GM19193 (cell line): Measurements from ENCODE around the gene BTBD9.

Experiments used
- POLR2A ChIP-seq: IDR thresholded peaks from 4 replicates; pipeline ENCODE4 v1.6.1; 2011; ENCODE audit not compliant: insufficient read depth, insufficient read length; ENCODE audit errors: extremely low read depth

BTBD9 gene

DNA sequence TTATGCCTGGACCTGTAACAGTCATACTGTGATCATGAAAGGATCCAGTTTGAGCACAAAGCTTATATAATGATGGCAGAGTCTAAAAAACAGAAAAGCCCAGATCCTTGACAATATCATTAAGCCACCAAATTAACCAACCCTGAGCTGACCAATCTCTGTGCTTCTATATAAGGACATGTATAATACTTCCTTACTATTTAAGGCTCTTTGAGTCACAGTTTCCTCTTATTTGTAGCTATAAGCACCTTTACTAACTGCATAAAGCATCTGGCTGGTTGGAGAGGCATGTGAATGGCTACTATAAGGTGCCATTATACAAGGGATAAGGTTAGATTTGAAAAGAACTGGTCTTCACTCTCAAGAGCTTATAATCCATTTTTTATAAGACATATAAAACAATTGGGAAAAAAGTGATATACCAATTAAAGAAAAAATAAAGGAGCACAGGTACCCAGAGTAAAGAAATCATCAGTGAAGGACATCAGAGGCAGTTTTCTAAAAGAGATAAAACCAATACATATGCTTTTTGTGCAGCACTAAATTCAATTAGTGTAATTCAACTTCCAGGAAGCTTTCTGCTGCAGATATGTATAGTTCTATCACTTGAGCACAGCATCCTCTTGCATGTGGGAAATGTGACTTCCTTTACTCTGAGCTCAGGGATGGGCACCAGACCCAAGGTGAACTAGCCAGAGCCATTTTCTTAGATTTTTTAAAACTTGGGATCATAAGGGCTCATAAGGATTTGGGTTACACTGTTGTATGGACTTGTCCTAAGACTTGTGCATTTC is 121.0 kb downstream of the BTBD9 start:
- no peak for TF ChIP-seq POLR2A

DNA sequence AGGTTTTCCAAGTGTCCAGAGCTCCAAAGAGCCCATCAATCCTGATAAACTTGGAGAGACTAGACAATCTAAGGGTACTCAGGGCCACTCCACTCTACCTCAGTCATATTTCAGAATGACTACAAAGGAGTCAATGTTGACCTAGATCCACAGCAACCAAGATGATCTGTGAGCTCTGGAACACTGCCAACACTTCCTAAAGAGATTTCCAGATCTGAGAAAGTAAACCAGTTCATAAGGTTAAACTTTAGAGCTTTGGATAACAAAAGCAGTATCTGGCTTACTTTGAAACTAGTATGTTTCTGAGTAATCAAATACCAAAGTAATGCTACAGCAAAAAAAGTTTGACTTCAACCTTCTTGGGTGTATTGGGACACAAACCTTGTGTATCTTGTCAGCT is 122.7 kb downstream of the BTBD9 start:
- TF ChIP-seq POLR2A: no peak

DNA sequence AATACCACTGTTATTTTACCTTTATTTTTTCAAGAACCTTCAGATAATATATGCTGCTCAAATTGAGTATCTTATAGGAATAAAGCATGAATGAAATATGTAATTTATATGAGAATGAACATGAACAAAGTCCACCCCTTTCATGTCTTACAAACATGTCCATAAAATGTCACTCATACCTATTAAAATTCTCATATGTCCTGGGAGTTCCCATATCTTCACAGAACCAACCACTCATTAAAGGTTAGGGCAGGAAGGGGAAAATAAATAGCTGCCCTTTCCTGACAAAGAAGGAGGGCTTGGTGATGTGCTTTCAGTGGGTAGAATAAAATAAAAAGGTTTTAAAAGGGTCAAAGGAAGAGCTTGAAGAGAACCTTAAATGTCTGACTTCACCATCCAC is 125.3 kb downstream of the BTBD9 start:
- TF ChIP-seq POLR2A: no peak

DNA sequence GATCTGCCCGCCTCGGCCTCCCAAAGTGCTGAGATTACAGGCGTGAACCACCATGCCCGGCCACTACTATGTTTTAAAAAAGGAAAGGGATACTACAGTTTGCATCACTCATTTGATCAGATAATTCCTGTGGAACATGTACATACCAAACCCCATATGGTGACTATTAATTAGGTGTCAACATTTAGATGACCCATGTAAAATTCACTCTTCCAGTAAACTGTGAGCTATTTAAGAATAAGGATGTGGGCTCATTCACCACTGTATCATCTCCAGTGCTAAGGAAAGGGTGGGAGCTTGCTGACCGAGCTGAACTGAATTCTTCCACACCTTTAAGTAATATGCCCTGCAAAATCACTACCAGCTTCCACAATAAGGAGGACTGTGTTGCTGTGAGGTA is 127.5 kb downstream of the BTBD9 start:
- TF ChIP-seq POLR2A: no peak

DNA sequence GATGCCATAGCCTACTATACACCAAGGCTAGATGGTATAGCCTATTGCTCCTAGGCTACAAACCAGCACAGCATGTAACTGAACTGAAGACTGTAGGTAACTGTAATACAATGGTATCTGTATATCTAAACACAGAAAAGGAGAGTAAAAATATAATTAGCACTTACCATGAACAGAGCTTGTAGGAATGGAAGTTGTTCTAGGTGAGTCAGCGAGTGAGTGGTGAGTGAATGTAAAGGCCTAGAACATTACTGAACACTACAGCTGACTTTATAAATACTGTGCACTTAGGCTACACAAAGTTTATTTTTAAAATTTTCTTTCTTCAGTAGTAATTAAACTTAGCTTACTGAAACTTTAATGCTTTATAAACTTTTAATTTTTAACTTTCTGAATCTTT is 129.5 kb downstream of the BTBD9 start:
- no peak for TF ChIP-seq POLR2A

DNA sequence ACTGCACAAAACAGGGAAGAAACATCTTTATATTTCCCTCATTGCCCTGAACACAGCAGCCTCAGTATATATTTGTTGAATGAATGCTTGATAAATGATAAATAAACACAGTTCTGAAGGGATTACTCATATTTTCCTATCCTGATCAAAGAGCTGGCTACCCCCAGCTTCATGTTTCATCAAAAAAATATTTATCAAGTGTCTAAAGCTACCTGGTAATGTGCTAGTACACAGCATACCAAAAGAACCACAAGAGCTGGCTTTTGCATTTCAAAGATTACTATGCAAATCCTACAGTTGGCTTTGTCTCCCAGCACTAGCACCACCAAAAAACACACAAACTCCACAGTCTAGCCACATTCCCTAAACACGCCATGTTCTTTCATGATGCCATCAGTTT is 130.0 kb downstream of the BTBD9 start:
- no peak for TF ChIP-seq POLR2A

DNA sequence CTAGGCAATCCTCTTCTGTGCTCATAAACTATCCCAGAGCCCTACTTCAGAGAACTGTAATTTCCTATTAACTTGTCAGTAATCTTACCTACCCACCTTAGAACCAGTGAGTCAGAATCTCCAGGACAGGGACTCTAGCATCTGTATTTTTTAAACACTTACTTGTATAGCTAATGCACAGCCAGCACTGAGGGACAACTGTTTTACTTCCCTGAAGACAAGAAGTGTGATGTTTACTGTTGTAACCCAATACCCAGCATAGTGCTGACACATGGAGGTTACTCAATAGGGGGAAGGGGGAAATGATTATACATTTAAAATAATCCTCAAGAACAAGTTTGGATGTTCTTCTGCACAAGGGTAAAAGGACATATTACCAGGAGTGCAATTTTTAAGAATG is 130.8 kb downstream of the BTBD9 start:
- no peak for TF ChIP-seq POLR2A

DNA sequence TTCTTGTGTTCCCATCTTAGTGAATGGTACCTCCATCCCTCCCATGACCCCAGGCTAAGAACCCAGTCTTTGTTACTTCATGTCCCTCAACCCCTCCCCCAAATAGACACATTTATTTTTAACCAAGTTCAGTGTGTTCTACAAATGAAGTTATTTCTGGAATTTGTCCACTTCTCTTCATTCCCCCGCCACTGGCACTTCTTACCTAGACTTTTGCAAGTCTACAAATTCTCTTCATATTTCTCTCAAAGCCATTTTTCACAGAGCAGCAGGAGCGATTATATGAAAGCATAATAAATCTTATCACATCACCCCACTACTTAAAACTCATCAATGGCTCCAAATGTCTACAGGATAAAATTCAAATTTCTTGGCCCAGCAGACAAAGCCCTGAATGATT is 131.4 kb downstream of the BTBD9 start:
- TF ChIP-seq POLR2A: no peak

DNA sequence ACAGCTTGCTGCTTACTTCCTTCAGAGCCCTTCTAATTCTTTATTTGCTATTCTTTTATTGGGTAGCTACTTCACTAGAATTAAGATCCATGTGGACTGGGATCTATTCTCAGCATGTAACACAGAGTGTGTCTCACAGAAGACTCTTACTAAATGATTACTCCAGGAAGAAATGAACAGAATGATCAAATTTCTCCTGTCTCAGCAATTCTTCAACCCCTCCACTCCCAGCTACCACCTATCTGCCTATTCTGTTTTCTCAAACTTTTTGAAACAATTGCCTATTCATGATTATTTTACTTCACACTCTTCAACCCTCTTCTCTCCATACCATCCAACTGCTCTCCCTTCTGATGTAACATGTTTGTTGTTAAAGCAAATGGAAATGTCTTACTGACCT is 132.6 kb downstream of the BTBD9 start:
- no peak for TF ChIP-seq POLR2A

DNA sequence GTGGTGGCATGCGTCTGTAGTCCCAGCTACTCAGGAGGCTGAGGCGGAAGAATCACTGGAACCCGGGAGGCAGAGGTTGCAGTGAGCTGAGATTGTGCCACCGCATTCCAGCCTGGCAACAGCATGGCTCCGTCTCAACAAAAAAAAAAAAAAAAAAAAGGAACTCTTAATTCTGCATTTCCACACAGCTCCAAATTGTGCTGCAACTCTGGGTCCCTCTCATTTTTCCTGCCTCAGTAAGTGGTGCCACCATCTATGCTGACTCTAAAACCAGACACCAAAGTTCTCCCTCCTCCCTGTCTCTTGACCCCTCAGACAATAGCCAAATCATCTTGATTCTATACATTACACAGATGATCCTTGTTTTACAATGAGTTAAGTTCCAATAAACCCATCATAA is 133.9 kb downstream of the BTBD9 start:
- no peak for TF ChIP-seq POLR2A

DNA sequence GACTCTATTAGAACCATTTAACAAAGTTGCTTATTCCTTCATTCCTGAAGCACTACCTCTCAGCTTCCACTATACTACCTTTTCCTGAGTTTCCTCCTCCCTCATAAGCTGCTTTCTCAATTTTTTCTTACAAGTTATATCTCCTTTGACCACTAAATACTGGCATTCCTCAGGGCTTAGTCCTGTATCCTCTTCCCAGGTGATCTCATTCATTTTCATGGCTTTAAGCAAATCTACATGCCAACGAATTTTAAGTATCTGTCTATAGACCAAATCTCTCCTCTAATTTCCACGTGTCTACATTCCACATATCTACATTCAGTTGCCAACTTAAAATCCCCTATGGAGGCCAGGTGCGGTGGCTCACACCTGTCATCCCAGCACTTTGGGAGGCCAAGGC is 134.7 kb downstream of the BTBD9 start:
- no peak for TF ChIP-seq POLR2A

DNA sequence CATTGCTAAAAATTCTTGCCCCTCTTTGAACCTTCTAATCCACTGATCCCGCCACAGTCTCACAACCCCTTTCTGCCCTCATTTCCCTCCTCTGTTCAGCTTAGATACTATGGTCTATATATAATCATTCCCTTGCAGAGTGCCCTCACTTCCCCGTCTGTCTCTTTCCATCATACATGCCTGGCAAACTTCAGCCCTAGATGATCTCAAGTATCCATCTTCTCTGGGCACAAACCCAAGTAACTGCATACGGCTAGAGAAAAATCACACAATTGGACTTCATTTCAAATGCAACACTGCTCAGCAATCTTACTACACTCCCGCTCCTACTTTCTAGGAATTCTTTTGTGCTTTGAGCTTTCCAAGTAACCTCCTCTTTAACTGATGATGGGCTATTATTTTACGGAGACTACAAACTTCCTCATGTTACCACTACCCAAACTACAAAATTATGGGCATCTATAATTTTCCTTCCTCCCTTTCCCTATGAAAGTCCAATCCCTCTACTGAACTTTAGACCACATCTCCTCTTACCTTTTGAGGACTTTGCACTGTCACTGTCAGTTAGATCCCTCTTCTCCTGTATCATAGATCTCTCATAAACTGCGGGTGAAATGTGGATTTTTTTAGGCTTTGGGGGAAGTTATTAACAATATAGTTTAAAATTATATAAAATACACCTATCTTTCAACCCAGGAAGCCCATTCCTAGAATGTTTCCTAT is 135.6 kb downstream of the BTBD9 start:
- no peak for TF ChIP-seq POLR2A

DNA sequence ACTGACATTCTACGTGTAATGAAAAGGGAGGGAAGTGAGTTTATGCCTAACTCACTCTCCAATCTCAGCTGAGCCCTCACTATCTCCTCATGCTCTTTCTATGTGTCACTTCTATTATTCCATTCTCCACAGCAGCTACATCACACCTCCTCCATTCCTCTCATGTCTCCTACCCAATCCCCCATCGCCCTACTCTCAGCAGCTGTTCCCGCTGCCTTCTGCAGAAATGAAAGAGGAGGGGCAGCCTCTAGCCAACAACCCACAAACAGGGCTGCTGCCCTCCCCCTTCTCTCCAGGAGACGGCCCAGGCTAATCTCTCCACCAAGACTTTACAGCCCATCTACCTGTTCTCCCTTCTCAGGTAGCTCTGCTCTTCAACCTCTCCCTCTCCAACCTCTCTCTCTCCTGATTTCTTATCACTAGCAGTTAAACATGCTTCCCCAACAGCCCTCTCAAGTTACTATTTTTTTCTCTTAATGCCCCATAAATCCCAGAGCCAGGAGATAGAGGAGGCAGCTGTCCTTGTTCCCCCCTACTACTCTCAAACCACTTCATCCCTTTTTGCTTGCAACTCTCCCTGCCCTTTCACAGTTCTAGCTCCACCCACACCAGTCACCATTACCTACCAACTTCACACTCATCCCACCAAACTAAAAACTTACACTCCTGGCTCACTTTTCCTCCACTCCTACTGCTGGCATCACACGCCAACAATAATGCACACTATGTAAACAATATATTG is 136.5 kb downstream of the BTBD9 start:
- no peak for TF ChIP-seq POLR2A

DNA sequence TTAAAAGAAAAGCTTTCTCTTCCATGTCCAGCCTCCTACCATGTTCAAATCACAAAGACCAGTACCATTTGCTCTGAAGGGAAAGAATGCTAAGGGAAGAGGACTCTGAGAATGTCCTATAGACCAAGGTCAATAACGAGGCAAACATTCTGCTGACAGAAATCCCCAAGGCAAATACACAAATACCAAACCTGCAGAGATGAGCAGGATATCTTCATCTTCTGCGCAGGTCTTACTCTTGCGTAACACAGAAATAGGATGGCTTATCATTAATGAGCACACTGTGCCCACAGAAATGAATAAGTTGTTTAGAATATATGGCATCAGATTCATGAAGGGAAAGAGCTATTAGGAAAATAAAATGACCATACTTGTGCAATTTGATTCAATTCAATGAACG is 137.3 kb downstream of the BTBD9 start:
- TF ChIP-seq POLR2A: no peak

DNA sequence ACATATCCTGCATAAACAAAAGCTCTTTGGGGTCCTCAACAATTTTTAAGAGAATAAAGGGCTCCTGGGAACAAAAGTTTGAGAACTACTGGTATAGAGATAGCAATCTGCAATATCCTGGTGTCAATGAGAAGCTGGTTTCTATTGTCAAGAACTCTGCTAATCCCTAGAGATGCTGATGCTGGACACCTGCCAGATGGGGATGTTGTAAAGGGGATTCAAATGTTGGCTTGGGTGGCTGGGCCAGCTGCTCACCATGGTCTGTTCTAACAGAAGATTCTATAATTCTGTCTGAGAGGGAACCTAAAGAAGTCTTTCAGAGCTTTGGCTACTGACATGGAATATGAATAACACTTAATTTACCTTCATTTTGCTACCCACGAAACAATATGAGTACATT is 137.8 kb downstream of the BTBD9 start:
- TF ChIP-seq POLR2A: no peak
